ENCODE measurements around the gene LRMDA.
"Not testable (repeated sequence)": the region's sequence is repeated elsewhere in the genome, so short reads cannot be mapped to it uniquely, and the experiment has no call there.

GRCh38 chr10:76148217-76148616 lies 716.8 kb downstream of the LRMDA start:
- TF ChIP-seq, protein P1, sequence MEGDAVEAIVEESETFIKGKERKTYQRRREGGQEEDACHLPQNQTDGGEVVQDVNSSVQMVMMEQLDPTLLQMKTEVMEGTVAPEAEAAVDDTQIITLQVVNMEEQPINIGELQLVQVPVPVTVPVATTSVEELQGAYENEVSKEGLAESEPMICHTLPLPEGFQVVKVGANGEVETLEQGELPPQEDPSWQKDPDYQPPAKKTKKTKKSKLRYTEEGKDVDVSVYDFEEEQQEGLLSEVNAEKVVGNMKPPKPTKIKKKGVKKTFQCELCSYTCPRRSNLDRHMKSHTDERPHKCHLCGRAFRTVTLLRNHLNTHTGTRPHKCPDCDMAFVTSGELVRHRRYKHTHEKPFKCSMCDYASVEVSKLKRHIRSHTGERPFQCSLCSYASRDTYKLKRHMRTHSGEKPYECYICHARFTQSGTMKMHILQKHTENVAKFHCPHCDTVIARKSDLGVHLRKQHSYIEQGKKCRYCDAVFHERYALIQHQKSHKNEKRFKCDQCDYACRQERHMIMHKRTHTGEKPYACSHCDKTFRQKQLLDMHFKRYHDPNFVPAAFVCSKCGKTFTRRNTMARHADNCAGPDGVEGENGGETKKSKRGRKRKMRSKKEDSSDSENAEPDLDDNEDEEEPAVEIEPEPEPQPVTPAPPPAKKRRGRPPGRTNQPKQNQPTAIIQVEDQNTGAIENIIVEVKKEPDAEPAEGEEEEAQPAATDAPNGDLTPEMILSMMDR (IDR thresholded peaks at IDR 0.05): not testable (repeated sequence)
- TF ChIP-seq EZH2 (IDR thresholded peaks at IDR 0.05; ENCODE audit: borderline replicate concordance, insufficient read depth, low read depth, low read length, poor library complexity, severe bottlenecking): not testable (repeated sequence)
